H9 (cell line): ENCODE measurements around the gene SP100. TPM values are rescaled to one million over a fixed set of nuclear protein-coding genes. Genes with fewer than 3 reads are reported as not detected.

Experiments
- DNase-seq: peaks from one replicate; pipeline ENCODE4 v3.0.0-alpha.2; 2017
- H2AFZ ChIP-seq: one replicate; pipeline ENCODE4 v1.6.1; 2013; ENCODE audit warnings: mild to moderate bottlenecking, low read length, control low read depth, moderate library complexity
- H2AK5ac ChIP-seq: 2 replicates; pipeline ENCODE4 v1.6.1; 2013; ENCODE audit warnings: low read length, control low read depth, mixed read lengths; ENCODE audit not compliant: insufficient read length
- H2BK120ac ChIP-seq: one replicate; pipeline ENCODE4 v1.6.1; 2013; ENCODE audit warnings: low read depth, mild to moderate bottlenecking, low read length, control low read depth, inconsistent platforms; ENCODE audit not compliant: poor library complexity, severe bottlenecking
- H2BK12ac ChIP-seq: 2 replicates; pipeline ENCODE4 v1.6.1; 2013; ENCODE audit warnings: low read length, control low read depth, mixed read lengths, low read depth; ENCODE audit not compliant: insufficient read length
- H2BK15ac ChIP-seq: 2 replicates; pipeline ENCODE4 v1.6.1; 2013; ENCODE audit warnings: low read depth, low read length, control low read depth
- H2BK20ac ChIP-seq: one replicate; pipeline ENCODE4 v1.6.1; 2013; ENCODE audit warnings: low read depth, mild to moderate bottlenecking, low read length, control low read depth, inconsistent platforms; ENCODE audit not compliant: poor library complexity, severe bottlenecking
- H2BK5ac ChIP-seq: 2 replicates; pipeline ENCODE4 v1.6.1; 2013; ENCODE audit warnings: low read length, control low read depth, mixed read lengths; ENCODE audit not compliant: insufficient read length
- H3K14ac ChIP-seq: 2 replicates; pipeline ENCODE4 v1.6.1; 2013; ENCODE audit warnings: low read length, control low read depth; ENCODE audit not compliant: insufficient read depth
- H3K18ac ChIP-seq: 2 replicates; pipeline ENCODE4 v1.6.1; 2013; ENCODE audit warnings: low read depth, mild to moderate bottlenecking, mixed read lengths, low read length, control low read depth; ENCODE audit not compliant: insufficient read length
- H3K23ac ChIP-seq: 2 replicates; pipeline ENCODE4 v1.6.1; 2013; ENCODE audit warnings: low read length, control low read depth, mixed read lengths, low read depth; ENCODE audit not compliant: insufficient read length
- H3K23me2 ChIP-seq: 2 replicates; pipeline ENCODE4 v1.6.1; 2013; ENCODE audit warnings: low read depth, mild to moderate bottlenecking, mixed read lengths, low read length, control low read depth; ENCODE audit not compliant: insufficient read length, poor library complexity, severe bottlenecking
- H3K27ac ChIP-seq: 2 replicates; pipeline ENCODE4 v1.5.1; 2013; ENCODE audit warnings: low read length, control low read depth, mixed read lengths, low read depth; ENCODE audit not compliant: insufficient read length
- H3K27me3 ChIP-seq: 2 replicates; pipeline ENCODE4 v1.6.1; 2013; ENCODE audit warnings: low read length, control low read depth, inconsistent platforms; ENCODE audit not compliant: insufficient read depth
- H3K4ac ChIP-seq: 2 replicates; pipeline ENCODE4 v1.6.1; 2013; ENCODE audit warnings: low read depth, mild to moderate bottlenecking, control low read depth, inconsistent platforms, low read length, moderate library complexity
- H3K4me1 ChIP-seq: 2 replicates; pipeline ENCODE4 v1.6.1; 2013; ENCODE audit warnings: low read length, control low read depth, inconsistent platforms; ENCODE audit not compliant: insufficient read depth
- H3K4me2 ChIP-seq: 2 replicates; pipeline ENCODE4 v1.6.1; 2013; ENCODE audit warnings: low read length, control low read depth, mixed read lengths; ENCODE audit not compliant: insufficient read length, insufficient read depth
- H3K56ac ChIP-seq: 2 replicates; pipeline ENCODE4 v1.6.1; 2013; ENCODE audit warnings: low read depth, mild to moderate bottlenecking, mixed read lengths, low read length, control low read depth; ENCODE audit not compliant: insufficient read length
- H3K79me1 ChIP-seq: 2 replicates; pipeline ENCODE4 v1.6.1; 2013; ENCODE audit warnings: low read depth, mild to moderate bottlenecking, moderate library complexity, low read length, control low read depth, inconsistent platforms; ENCODE audit not compliant: insufficient read depth, poor library complexity, severe bottlenecking
- H3K79me2 ChIP-seq: 2 replicates; pipeline ENCODE4 v1.6.1; 2013; ENCODE audit warnings: low read length, control low read depth, inconsistent platforms; ENCODE audit not compliant: insufficient read depth
- H3K9ac ChIP-seq: 2 replicates; pipeline ENCODE4 v1.6.1; 2013; ENCODE audit warnings: low read length, control low read depth, mixed read lengths; ENCODE audit not compliant: insufficient read length; ENCODE audit errors: extremely low read depth
- H3K9me3 ChIP-seq: one replicate; pipeline ENCODE4 v1.6.1; 2013; ENCODE audit warnings: low read depth, low read length, inconsistent platforms; ENCODE audit not compliant: control insufficient read depth
- H3T11ph ChIP-seq: one replicate; pipeline ENCODE4 v1.6.1; 2013; ENCODE audit warnings: mild to moderate bottlenecking, low read length, control low read depth, inconsistent platforms
- H4K20me1 ChIP-seq: one replicate; pipeline ENCODE4 v1.6.1; 2013; ENCODE audit not compliant: control insufficient read depth, insufficient read length, insufficient read depth
- H4K5ac ChIP-seq: 2 replicates; pipeline ENCODE4 v1.6.1; 2013; ENCODE audit warnings: low read depth, mild to moderate bottlenecking, mixed read lengths, low read length, control low read depth; ENCODE audit not compliant: insufficient read length
- H4K8ac ChIP-seq: replicated peaks from 2 replicates; pipeline ENCODE4 v1.6.1; 2013; ENCODE audit warnings: low read length, control low read depth, mixed read lengths, low read depth; ENCODE audit not compliant: insufficient read length
- H4K91ac ChIP-seq: 2 replicates; pipeline ENCODE4 v1.6.1; 2013; ENCODE audit warnings: low read depth, mild to moderate bottlenecking, moderate library complexity, mixed read lengths, low read length, control low read depth; ENCODE audit not compliant: insufficient read length
- H3K27ac Mint-ChIP-seq, 3 experiments: 2 replicates in 2 of 3; 3 replicates in 1 of 3; pipeline ENCODE4 v1.8.0; 2020 to 2021; ENCODE audit warnings: mixed read lengths in 3 of 3, mild to moderate bottlenecking in 1 of 3, moderate library complexity in 1 of 3
- H3K27me3 Mint-ChIP-seq: 2 replicates; pipeline ENCODE4 v1.8.0; 2021; ENCODE audit warnings: low read depth, mild to moderate bottlenecking, moderate library complexity, mixed read lengths
- H3K36me3 Mint-ChIP-seq, 3 experiments: 2 replicates in 2 of 3; 3 replicates in 1 of 3; pipeline ENCODE4 v1.8.0; 2020 to 2021; ENCODE audit warnings: low read depth in 3 of 3, mixed read lengths in 3 of 3; ENCODE audit not compliant: insufficient read depth in 1 of 3
- H3K4me1 Mint-ChIP-seq, 2 experiments: 2 replicates each; pipeline ENCODE4 v1.8.0; 2020; ENCODE audit warnings: mixed read lengths in 2 of 2
- H3K4me3 Mint-ChIP-seq, 2 experiments: 2 replicates in 1 of 2; 3 replicates in 1 of 2; pipeline ENCODE4 v1.8.0; 2020 to 2021; ENCODE audit warnings: mild to moderate bottlenecking in 2 of 2, mixed read lengths in 2 of 2, moderate library complexity in 1 of 2
- H3K9me3 Mint-ChIP-seq, 2 experiments: 2 replicates in 1 of 2; 3 replicates in 1 of 2; pipeline ENCODE4 v1.8.0; 2020; ENCODE audit warnings: mild to moderate bottlenecking in 2 of 2, mixed read lengths in 2 of 2, moderate library complexity in 1 of 2
- WGBS: extraction: QIAGEN DNeasy Blood & Tissue Kit; methylation state at CpG from one replicate; pipeline ENCODE4 v1.1.7; 2013; ENCODE audit warnings: missing lambda C conversion rate, low lambda C conversion rate, mixed read lengths; ENCODE audit not compliant: insufficient read length; ENCODE audit errors: extremely low coverage; 5-methylcytosine and 5-hydroxymethylcytosine counted together
- total RNA-seq: library from RNA; stranded (reverse); gene quantifications from 2 replicates; pipeline ENCODE4 v1.2.1, GENCODE V29; 2021
- TF ChIP-seq, protein P1 (sequence below): fragments of 200-600 bp; sonication (generic); conservative IDR thresholded peaks from 3 replicates; pipeline ENCODE4 v1.8.0; 2021; ENCODE audit warnings: antibody characterized with exemption, mild to moderate bottlenecking

SP100 gene
- total RNA-seq, 1 experiment from 2014 or later, result 0.28 TPM

DNA sequence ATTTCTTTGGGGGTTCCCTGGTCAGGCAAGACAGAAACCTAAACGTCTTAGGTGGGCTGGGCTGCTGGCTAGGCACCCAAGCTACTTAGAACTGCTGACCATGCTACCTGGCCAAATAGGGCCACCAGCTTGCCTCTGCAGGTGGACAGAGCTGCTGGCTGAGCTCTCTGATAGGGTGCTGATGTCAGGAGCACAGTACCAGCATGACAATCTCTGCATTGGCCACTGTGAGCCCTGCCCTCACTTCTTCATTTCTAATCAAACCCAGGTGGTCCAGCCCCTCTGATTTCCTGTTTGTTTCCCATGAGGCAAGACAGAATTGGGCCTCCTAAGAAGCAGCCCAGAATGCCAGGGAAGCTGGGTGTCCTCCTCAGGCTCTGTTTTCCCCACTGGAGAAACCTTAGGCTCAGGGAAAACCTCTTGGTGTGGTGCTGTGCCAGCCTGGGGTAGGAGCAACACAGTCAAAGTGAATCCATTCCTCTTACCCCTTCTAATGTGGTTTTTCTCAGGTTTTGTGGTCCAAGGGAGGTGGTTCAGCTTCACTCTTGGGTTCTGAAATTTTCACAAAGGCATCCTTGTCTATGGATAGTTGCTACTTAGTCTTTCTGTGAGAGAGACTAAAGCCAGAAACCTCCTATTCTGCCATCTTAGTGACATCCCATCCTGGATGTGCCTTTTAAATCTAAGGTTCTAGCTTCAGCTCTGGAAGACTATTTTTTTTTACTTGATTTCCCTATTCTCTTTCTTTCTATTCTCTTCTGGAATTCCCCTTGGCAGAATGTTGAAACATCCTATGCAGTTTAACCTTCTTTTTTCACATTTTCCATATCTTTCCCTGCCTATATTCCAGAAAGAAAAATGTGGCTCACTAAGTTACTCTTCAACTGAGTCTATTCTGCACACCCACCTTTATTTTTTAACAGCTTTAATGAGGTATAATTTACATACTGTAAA, 15.2 kb downstream of the SP100 start:
- H3K79me2 ChIP-seq, result no peaks in the 10 kb centered on the region
- H2AK5ac ChIP-seq, result no peak overlapping the region
- no peaks in the 10 kb centered on the region for H3K79me1 ChIP-seq
- H3K23ac ChIP-seq, result no peak overlapping the region
- H3K18ac ChIP-seq, result no peak overlapping the region
- H3K36me3 Mint-ChIP-seq, result peaks cover 1 to 12% (median 4%) of the 10 kb centered on the region in 3 experiments; a peak in 4 of 7 replicates
- no peak for DNase-seq
- TF ChIP-seq, protein P1, sequence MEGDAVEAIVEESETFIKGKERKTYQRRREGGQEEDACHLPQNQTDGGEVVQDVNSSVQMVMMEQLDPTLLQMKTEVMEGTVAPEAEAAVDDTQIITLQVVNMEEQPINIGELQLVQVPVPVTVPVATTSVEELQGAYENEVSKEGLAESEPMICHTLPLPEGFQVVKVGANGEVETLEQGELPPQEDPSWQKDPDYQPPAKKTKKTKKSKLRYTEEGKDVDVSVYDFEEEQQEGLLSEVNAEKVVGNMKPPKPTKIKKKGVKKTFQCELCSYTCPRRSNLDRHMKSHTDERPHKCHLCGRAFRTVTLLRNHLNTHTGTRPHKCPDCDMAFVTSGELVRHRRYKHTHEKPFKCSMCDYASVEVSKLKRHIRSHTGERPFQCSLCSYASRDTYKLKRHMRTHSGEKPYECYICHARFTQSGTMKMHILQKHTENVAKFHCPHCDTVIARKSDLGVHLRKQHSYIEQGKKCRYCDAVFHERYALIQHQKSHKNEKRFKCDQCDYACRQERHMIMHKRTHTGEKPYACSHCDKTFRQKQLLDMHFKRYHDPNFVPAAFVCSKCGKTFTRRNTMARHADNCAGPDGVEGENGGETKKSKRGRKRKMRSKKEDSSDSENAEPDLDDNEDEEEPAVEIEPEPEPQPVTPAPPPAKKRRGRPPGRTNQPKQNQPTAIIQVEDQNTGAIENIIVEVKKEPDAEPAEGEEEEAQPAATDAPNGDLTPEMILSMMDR, result no peak
- H3K4me3 Mint-ChIP-seq, result no peak overlapping the region
- WGBS, result no CpG with 5 or more reads among the region's 1 CpG
- H4K20me1 ChIP-seq, result no peaks in the 10 kb centered on the region
- peaks cover 11 to 15% of the 10 kb centered on the region in 2 experiments for H3K9me3 Mint-ChIP-seq
- no peaks in the 10 kb centered on the region for H3K23me2 ChIP-seq
- H3K4me2 ChIP-seq, result no peak overlapping the region
- H2BK20ac ChIP-seq, result no peak overlapping the region
- H2AFZ ChIP-seq, result no peak overlapping the region
- no peaks in the 10 kb centered on the region; the same call in 1 of the 2 replicates for H3K27me3 Mint-ChIP-seq
- H3K4me1 Mint-ChIP-seq, result no peaks in the 10 kb centered on the region
- no peak overlapping the region for H3K14ac ChIP-seq
- H4K91ac ChIP-seq, result no peak overlapping the region
- H2BK120ac ChIP-seq, result no peak overlapping the region
- no peak overlapping the region for H2BK15ac ChIP-seq
- no peaks in the 10 kb centered on the region for H3K4me1 ChIP-seq
- H3K56ac ChIP-seq, result no peak overlapping the region
- no peaks in the 10 kb centered on the region for H3K9me3 ChIP-seq
- no peak overlapping the region for H3K9ac ChIP-seq
- no peak overlapping the region for H3K27ac Mint-ChIP-seq
- no peak overlapping the region for H4K5ac ChIP-seq
- no peak overlapping the region for H2BK12ac ChIP-seq
- no peak overlapping the region for H3K4ac ChIP-seq
- no peak overlapping the region for H2BK5ac ChIP-seq
- H3K27me3 ChIP-seq, result no peaks in the 10 kb centered on the region
- H3T11ph ChIP-seq, result no peak overlapping the region
- no peak overlapping the region for H4K8ac ChIP-seq
- H3K27ac ChIP-seq, result no peak overlapping the region
